ENCODE results near the gene SNX2. TPM values are rescaled to one million over a fixed set of nuclear protein-coding genes. Genes with fewer than 3 reads are reported as not detected.

The SNX2 gene
- total and polyA plus RNA-seq, 2 donors (not counting 1 experiment from before 2014, with no cell fraction given), result 107 to 266 TPM

DNA sequence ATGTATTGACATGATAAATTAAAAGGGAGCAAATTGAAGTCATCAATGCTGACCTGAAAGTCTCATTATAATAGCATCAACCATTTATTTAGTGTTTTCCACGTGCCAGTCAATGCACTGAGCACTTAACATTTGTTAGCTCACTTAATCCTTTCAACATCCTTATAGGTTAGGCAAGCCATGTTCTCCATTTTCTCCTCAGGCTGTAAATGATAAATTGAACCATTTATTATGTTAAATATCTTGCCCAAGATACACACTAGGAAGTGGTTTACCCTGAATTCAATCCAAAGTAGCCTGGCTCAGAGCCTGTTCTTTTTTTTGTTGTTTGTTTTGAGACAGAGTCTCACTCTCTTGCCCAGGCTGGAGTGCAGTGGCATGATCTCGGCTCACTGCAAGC is 25.0 kb upstream of the SNX2 start:
- H3K27me3 Mint-ChIP-seq, result no peaks in the 10 kb centered on the region
- POLR2A ChIA-PET, result no interaction called here
- H3K27me3 ChIP-seq (replicated peaks in 1 of 4; ENCODE audit: control extremely low read depth in 1 of 4, control insufficient read depth in 3 of 4, insufficient read depth in 4 of 4, low read length in 3 of 4), result no peaks in the 10 kb centered on the region
- H2AFZ ChIP-seq (ENCODE audit: insufficient read depth, low read depth, low read length, poor library complexity, severe bottlenecking), result no peak overlapping the region
- no peak overlapping the region for H3K4me3 ChIP-seq (ENCODE audit: control extremely low read depth in 1 of 5, extremely low read depth in 1 of 5, insufficient read depth in 1 of 5, low read depth in 2 of 5, low read length in 4 of 5)
- H3K9me3 ChIP-seq (ENCODE audit: control extremely low read depth in 1 of 3, control insufficient read depth in 2 of 3, insufficient read depth in 1 of 3, low read length in 2 of 3), result no peaks in the 10 kb centered on the region
- no peaks in the 10 kb centered on the region for H4K20me1 ChIP-seq (ENCODE audit: control insufficient read depth, insufficient read depth, low read length, poor library complexity, severe bottlenecking)
- H3K9me3 Mint-ChIP-seq (ENCODE audit: insufficient read depth), result no peaks in the 10 kb centered on the region
- no CpG with 5 or more reads among the region's 2 CpGs for WGBS (ENCODE audit: insufficient coverage)
- no peak overlapping the region for H3K9ac ChIP-seq (ENCODE audit: low read length)
- DNase-seq, result no peak
- H3K27ac ChIP-seq (ENCODE audit: low read length in 2 of 2), result no peak overlapping the region
- ATAC-seq (ENCODE audit: low read depth), result no peak
- H3K79me2 ChIP-seq (ENCODE audit: control insufficient read depth, insufficient read depth, low read length), result no peaks in the 10 kb centered on the region
- H3K4me2 ChIP-seq (replicated peaks; ENCODE audit: low read depth, low read length, poor library complexity, severe bottlenecking), result no peak overlapping the region
- peaks cover 6 to 7% of the 10 kb centered on the region in 2 donors for H3K4me1 ChIP-seq (ENCODE audit: control insufficient read depth in 2 of 2, insufficient read depth in 2 of 2, low read length in 2 of 2)
- H3K36me3 ChIP-seq (replicated peaks in 1 of 2; ENCODE audit: control extremely low read depth in 1 of 2, control insufficient read depth in 1 of 2, extremely low read depth in 1 of 2, insufficient read depth in 2 of 2, low read length in 1 of 2), result no peaks in the 10 kb centered on the region
- peaks cover 8% of the 10 kb centered on the region for H3K4me1 Mint-ChIP-seq
- CTCF ChIA-PET, result no interaction called here
- no peak overlapping the region for H3K27ac Mint-ChIP-seq
- intact Hi-C loops (cut with micrococcal nuclease), result no loop called here
- no peak overlapping the region for H3K4me3 Mint-ChIP-seq
- TF ChIP-seq EZH2 (IDR thresholded peaks at IDR 0.05; ENCODE audit: borderline replicate concordance, insufficient read depth, low read depth, low read length, poor library complexity, severe bottlenecking) (no peak), CTCF (IDR thresholded peaks at IDR 0.05) (no peak)

DNA sequence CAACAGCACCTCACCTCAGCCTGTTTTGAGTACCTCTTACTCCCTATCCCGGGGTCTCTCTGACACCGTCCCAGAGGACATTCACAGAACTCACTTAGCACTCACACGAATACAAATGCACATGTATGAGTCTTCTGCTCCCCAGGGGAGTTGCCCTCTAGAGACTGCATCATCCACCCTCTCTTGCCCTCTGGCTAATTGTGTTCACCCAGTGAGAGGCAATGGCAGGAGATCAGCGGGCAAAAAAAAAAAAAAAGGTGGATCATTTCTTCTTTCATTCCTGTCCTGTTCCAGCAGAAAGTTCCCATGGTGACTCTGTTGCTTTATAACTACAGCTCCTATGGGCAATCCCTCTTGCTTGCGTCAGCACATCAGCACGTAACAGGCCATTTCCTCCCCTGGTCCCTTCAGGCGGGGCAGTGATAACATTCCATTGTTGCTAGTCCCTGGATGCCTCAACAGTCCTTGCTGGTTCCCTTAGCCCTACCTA is 23.5 kb upstream of the SNX2 start:
- no peaks in the 10 kb centered on the region for H3K9me3 ChIP-seq (ENCODE audit: control extremely low read depth in 1 of 3, control insufficient read depth in 2 of 3, insufficient read depth in 1 of 3, low read length in 2 of 3)
- no peak overlapping the region for H2AFZ ChIP-seq (ENCODE audit: insufficient read depth, low read depth, low read length, poor library complexity, severe bottlenecking)
- peak; percentile 77 for ATAC-seq (ENCODE audit: low read depth)
- 85% methylated on average over 6 of the region's 7 CpGs for whole genome bisulfite sequencing (ENCODE audit: insufficient coverage)
- H3K4me1 ChIP-seq (ENCODE audit: control insufficient read depth in 2 of 2, insufficient read depth in 2 of 2, low read length in 2 of 2), result peaks cover 12 to 14% of the 10 kb centered on the region in 2 donors
- no peak overlapping the region for H3K27ac ChIP-seq (ENCODE audit: low read length in 2 of 2)
- H3K79me2 ChIP-seq (ENCODE audit: control insufficient read depth, insufficient read depth, low read length), result peaks cover 3% of the 10 kb centered on the region
- Mint-ChIP-seq H3K27ac (no peak overlapping the region), H3K4me3 (peak overlapping the region; percentile 37), H3K4me1 (peaks cover 17% of the 10 kb centered on the region), H3K27me3 (no peaks in the 10 kb centered on the region), H3K9me3 (ENCODE audit: insufficient read depth) (no peaks in the 10 kb centered on the region)
- H3K4me3 ChIP-seq (ENCODE audit: control extremely low read depth in 1 of 5, extremely low read depth in 1 of 5, insufficient read depth in 1 of 5, low read depth in 2 of 5, low read length in 4 of 5), result no peak overlapping the region
- POLR2A ChIA-PET, result no interaction called here
- no peak for TF ChIP-seq CTCF (IDR thresholded peaks at IDR 0.05)
- TF ChIP-seq EZH2 (IDR thresholded peaks at IDR 0.05; ENCODE audit: borderline replicate concordance, insufficient read depth, low read depth, low read length, poor library complexity, severe bottlenecking), result no peak
- intact Hi-C loops (cut with micrococcal nuclease), result no loop called here
- CTCF ChIA-PET, result interaction anchor here (1.8 kb wide), 1 partner anchor 47 kb away, joined by 4 read pairs; no protein-coding TSS in a partner anchor
- H3K9ac ChIP-seq (ENCODE audit: low read length), result no peak overlapping the region
- H4K20me1 ChIP-seq (ENCODE audit: control insufficient read depth, insufficient read depth, low read length, poor library complexity, severe bottlenecking), result no peaks in the 10 kb centered on the region
- no peak overlapping the region for H3K4me2 ChIP-seq (replicated peaks; ENCODE audit: low read depth, low read length, poor library complexity, severe bottlenecking)
- no peaks in the 10 kb centered on the region for H3K27me3 ChIP-seq (replicated peaks in 1 of 4; ENCODE audit: control extremely low read depth in 1 of 4, control insufficient read depth in 3 of 4, insufficient read depth in 4 of 4, low read length in 3 of 4)
- no peak for DNase-seq
- H3K36me3 ChIP-seq (replicated peaks in 1 of 2; ENCODE audit: control extremely low read depth in 1 of 2, control insufficient read depth in 1 of 2, extremely low read depth in 1 of 2, insufficient read depth in 2 of 2, low read length in 1 of 2), result no peaks in the 10 kb centered on the region

Data from B cell (primary cell).